Measurements from ENCODE around the gene THG1L. TPM values are rescaled to one million over a fixed set of nuclear protein-coding genes. Genes with fewer than 3 reads are reported as not detected.
A peak's percentile ranks its signal among the peaks of the same experiment; 100 is the strongest.

THG1L gene
- total and polyA plus RNA-seq, 10 of the 15 experiments (the other 5 are each of a cell fraction or from before 2014, with no cell fraction given) = 24.8 to 58.0 (median 34.5) TPM

- in situ Hi-C loops (cut with MboI) (no loop called here), intact Hi-C loops (cut with micrococcal nuclease; ENCODE audit: unreplicated experiment) (no loop called here)
- Histone ChIP-seq H3K79me2 (ENCODE audit: control insufficient read depth, insufficient read depth, low read length) (no peaks in the 10 kb centered on the region), H3K36me3 (ENCODE audit: control insufficient read depth in 2 of 2, insufficient read depth in 2 of 2, low read length in 1 of 2) (no peaks in the 10 kb centered on the region), H3K4me2 (ENCODE audit: control insufficient read depth, insufficient read depth) (no peak overlapping the region), H3K9me3 (replicated peaks; ENCODE audit: control insufficient read depth, insufficient read depth, low read length) (no peaks in the 10 kb centered on the region), H3K9ac (ENCODE audit: control insufficient read depth, insufficient read depth, low read length) (no peak overlapping the region), H3K27me3 (replicated peaks in 1 of 2; ENCODE audit: control insufficient read depth in 2 of 2, insufficient read depth in 2 of 2, low read length in 1 of 2) (no peaks in the 10 kb centered on the region; a peak in 1 of 4 replicates), H3K4me1 (ENCODE audit: control insufficient read depth, insufficient read depth, low read length) (no peaks in the 10 kb centered on the region), H4K20me1 (ENCODE audit: control insufficient read depth, insufficient read depth) (no peaks in the 10 kb centered on the region), H3K4me3 (no peak overlapping the region), H2AFZ (ENCODE audit: control insufficient read depth, low read depth, low read length) (no peak overlapping the region), H3K27ac (ENCODE audit: control insufficient read depth, insufficient read depth) (no peak overlapping the region)
- ChIA-PET CTCF (interaction anchor here (1.3 to 1.7 kb wide), 2 partner anchors 11 to 450 kb away, joined by 3 read pairs; no protein-coding TSS in a partner anchor), RAD21 (ENCODE audit: unreplicated experiment) (no interaction called here), SMC1A (ENCODE audit: uncharacterized antibody, unreplicated experiment) (no interaction called here), POLR2A (no interaction called here)
- DNase-seq (ENCODE audit: low read depth, low spot score) (no peak), ATAC-seq (no peak), FAIRE-seq (no peak)
- no peak for TF ChIP-seq RBBP5 (conservative IDR thresholded peaks at IDR 0.05)
- TF ChIP-seq TCF7 (IDR thresholded peaks at IDR 0.05; ENCODE audit: borderline replicate concordance) = peak; percentile 48; the same call in 1 of the 2 replicates
- no peak for TF ChIP-seq NBN (IDR thresholded peaks at IDR 0.05)
- BruUV-seq (replicated peaks) = no TSS peak
- WGBS (ENCODE audit: insufficient coverage, insufficient replicate concordance, low lambda C conversion rate, missing lambda C conversion rate) = 60% methylated on average over 8 of the region's 8 CpGs
Observed at GRCh38 chr5:157778121-157778805, 47.0 kb downstream of the THG1L start.

GRCh38 chr5:157779221-157779620, 48.0 kb downstream of the THG1L start:
- BruUV-seq (replicated peaks) = no TSS peak
- Histone ChIP-seq H3K4me1 (ENCODE audit: control insufficient read depth, insufficient read depth, low read length) (no peaks in the 10 kb centered on the region), H4K20me1 (ENCODE audit: control insufficient read depth, insufficient read depth) (no peaks in the 10 kb centered on the region), H3K36me3 (ENCODE audit: control insufficient read depth in 2 of 2, insufficient read depth in 2 of 2, low read length in 1 of 2) (no peaks in the 10 kb centered on the region), H3K4me2 (ENCODE audit: control insufficient read depth, insufficient read depth) (no peak overlapping the region), H3K27me3 (replicated peaks in 1 of 2; ENCODE audit: control insufficient read depth in 2 of 2, insufficient read depth in 2 of 2, low read length in 1 of 2) (no peaks in the 10 kb centered on the region), H3K9me3 (replicated peaks; ENCODE audit: control insufficient read depth, insufficient read depth, low read length) (no peaks in the 10 kb centered on the region), H3K4me3 (no peak overlapping the region), H3K79me2 (ENCODE audit: control insufficient read depth, insufficient read depth, low read length) (no peaks in the 10 kb centered on the region), H2AFZ (ENCODE audit: control insufficient read depth, low read depth, low read length) (no peak overlapping the region), H3K27ac (ENCODE audit: control insufficient read depth, insufficient read depth) (no peak overlapping the region), H3K9ac (ENCODE audit: control insufficient read depth, insufficient read depth, low read length) (no peak overlapping the region)
- DNase-seq (ENCODE audit: low read depth, low spot score) (no peak), FAIRE-seq (no peak), ATAC-seq (no peak)
- intact Hi-C loops (cut with micrococcal nuclease; ENCODE audit: unreplicated experiment) = no loop called here
- POLR2A ChIA-PET = no interaction called here
- SMC1A ChIA-PET (ENCODE audit: uncharacterized antibody, unreplicated experiment) = no interaction called here
- 52% methylated on average over 6 of the region's 6 CpGs for WGBS (ENCODE audit: insufficient coverage, insufficient replicate concordance, low lambda C conversion rate, missing lambda C conversion rate)
- CTCF ChIA-PET = no interaction called here
- RAD21 ChIA-PET (ENCODE audit: unreplicated experiment) = no interaction called here
- in situ Hi-C loops (cut with MboI) = no loop called here
- TF ChIP-seq MTA2 (IDR thresholded peaks at IDR 0.05; ENCODE audit: low read depth) (no peak), BHLHE40 (IDR thresholded peaks at IDR 0.05; ENCODE audit: borderline replicate concordance in 1 of 2, low read depth in 2 of 2, low read length in 1 of 2) (no peak), PBX3 (IDR thresholded peaks at IDR 0.05; ENCODE audit: insufficient replicate concordance, low read depth, low read length) (no peak), CHD2 (IDR thresholded peaks at IDR 0.05; ENCODE audit: borderline replicate concordance, low read depth, low read length) (no peak), BCL11A (IDR thresholded peaks at IDR 0.05; ENCODE audit: low read depth, low read length) (no peak), STAT3 (IDR thresholded peaks at IDR 0.05; ENCODE audit: low read depth, low read length) (no peak), NR2C1 (IDR thresholded peaks at IDR 0.05) (no peak), RELB (IDR thresholded peaks at IDR 0.05; ENCODE audit: low read depth) (no peak), SUZ12 (IDR thresholded peaks at IDR 0.05; ENCODE audit: unreplicated experiment) (no peak), GABPA (IDR thresholded peaks at IDR 0.05; ENCODE audit: low read depth) (no peak)

Data from GM12878 (cell line).